Measurements from ENCODE around the gene ALAS1. TPM values are rescaled to one million over a fixed set of nuclear protein-coding genes. Genes with fewer than 3 reads are reported as not detected.
"Not testable (repeated sequence)": the region's sequence is repeated elsewhere in the genome, so short reads cannot be mapped to it uniquely, and the experiment has no call there.

The ALAS1 gene
- total RNA-seq, 6 donors from 2014 or later: 53.2 to 97.3 (median 74.0) TPM

GRCh38 chr3:52176951-52177700, 20.8 kb upstream of the ALAS1 start:
- ATAC-seq (ENCODE audit: low FRiP score in 2 of 2): peak; percentile 27 to 72
- 54 to 60% methylated on average over 14 to 15 of the region's 15 CpGs for WGBS, 2 donors
- H3K27ac ChIP-seq: peak overlapping the region in 1 of 4 donors; percentile 55

DNA sequence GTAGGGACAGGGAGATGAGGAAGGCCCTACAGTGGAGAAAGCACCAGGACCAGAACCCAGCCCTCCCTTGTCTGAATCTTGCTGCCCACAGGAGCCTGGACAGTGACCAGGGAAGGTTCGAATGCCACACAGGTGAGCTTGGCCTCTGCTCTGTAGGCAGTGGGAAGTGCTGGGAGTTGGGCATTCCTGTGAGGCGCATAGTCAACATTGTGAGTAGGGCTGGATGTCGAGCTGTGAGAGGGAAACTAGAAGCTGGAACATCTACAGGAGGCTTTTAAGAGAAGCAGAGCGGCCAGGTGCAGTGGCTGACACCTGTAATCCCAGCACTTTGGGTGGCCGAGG, 20.3 kb upstream of the ALAS1 start:
- peak overlapping the region in 1 of 4 donors; percentile 55 for H3K27ac ChIP-seq
- H3K36me3 ChIP-seq: no peaks in the 10 kb centered on the region
- TF ChIP-seq POLR2AphosphoS5 (IDR thresholded peaks at IDR 0.05) (no peak), CTCF (IDR thresholded peaks at IDR 0.05) (no peak), EP300 (IDR thresholded peaks at IDR 0.05) (no peak), POLR2A (IDR thresholded peaks at IDR 0.05) (no peak)
- ATAC-seq (ENCODE audit: low FRiP score in 2 of 2) (peak in 1 of 2 donors; percentile 19), DNase-seq (peak in 1 of 2 donors; percentile 72)
- no peak overlapping the region for H3K4me3 ChIP-seq
- WGBS, 2 donors: 70 to 75% methylated on average over 5 of the region's 5 CpGs
- no peaks in the 10 kb centered on the region for H3K9me3 ChIP-seq
- H3K27me3 ChIP-seq: no peaks in the 10 kb centered on the region
- peaks cover 4 to 19% (median 8%) of the 10 kb centered on the region in 4 donors for H3K4me1 ChIP-seq

More at GRCh38 chr3:52176951-52177700, 20.8 kb upstream of the ALAS1 start:
- no peak for TF ChIP-seq EP300 (IDR thresholded peaks at IDR 0.05)
- peak in 1 of 6 experiments; percentile 11 for TF ChIP-seq CTCF (IDR thresholded peaks at IDR 0.05)
- TF ChIP-seq POLR2A (IDR thresholded peaks at IDR 0.05): no peak
- TF ChIP-seq POLR2AphosphoS5 (IDR thresholded peaks at IDR 0.05): peak; percentile 33 to 41
- Histone ChIP-seq H3K27me3 (no peaks in the 10 kb centered on the region), H3K36me3 (no peaks in the 10 kb centered on the region), H3K4me3 (no peak overlapping the region), H3K4me1 (peaks cover 4 to 19% (median 8%) of the 10 kb centered on the region in 4 donors), H3K9me3 (no peaks in the 10 kb centered on the region)
- peak in 1 of 2 donors; percentile 82 for DNase-seq

DNA sequence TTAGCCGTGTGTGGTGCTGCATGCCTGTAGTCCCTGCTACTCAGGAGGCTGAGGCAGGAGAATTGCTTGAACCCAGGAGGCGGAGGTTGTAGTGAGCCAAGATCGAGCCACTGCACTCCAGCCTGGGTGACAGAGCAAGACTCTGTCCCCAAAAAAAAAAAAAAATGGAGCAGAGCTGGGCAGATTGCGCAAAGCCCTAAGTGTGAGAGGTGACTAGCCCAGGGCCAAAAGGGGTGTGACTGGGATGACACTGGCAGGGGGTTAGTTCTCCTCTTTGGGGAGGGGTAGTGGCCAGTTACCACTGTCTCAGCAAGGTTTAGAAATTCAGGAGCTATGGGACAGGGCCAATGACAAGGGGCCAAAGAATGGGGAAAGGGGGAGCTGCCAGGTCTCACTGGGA, 19.8 kb upstream of the ALAS1 start:
- not testable (repeated sequence) for H3K9me3 ChIP-seq; DNase-seq; H3K4me3 ChIP-seq; H3K36me3 ChIP-seq; ATAC-seq (ENCODE audit: low FRiP score in 2 of 2); H3K27me3 ChIP-seq
- 78 to 81% methylated on average over 4 of the region's 4 CpGs for WGBS, 2 donors
- H3K4me1 ChIP-seq: peaks cover 4 to 19% (median 8%) of the 10 kb centered on the region in 4 donors
- peak overlapping the region in 1 of 4 donors; percentile 55 for H3K27ac ChIP-seq

DNA sequence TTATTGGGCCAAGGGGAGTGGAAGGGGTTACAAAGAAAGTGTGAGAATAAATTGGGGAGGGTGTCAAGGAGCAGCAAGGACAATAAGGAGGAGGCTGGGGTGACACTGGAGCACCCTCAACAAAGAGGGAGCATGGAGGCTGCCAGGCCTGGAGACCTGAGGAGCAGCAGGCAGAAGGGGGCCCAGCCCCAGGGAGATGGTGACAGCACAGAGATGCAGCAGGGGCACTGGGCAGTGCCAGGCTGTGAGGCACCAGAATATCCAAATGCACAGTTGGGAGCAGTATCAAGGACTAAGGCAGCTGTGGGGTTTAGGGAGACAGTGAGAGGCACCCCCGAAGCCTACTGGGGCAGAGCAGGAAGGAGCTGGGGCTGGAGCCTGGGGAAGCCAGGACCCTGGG, 19.4 kb upstream of the ALAS1 start:
- ATAC-seq (ENCODE audit: low FRiP score in 2 of 2) (no peak), DNase-seq (no peak)
- Histone ChIP-seq H3K36me3 (no peaks in the 10 kb centered on the region), H3K9me3 (no peaks in the 10 kb centered on the region), H3K27me3 (no peaks in the 10 kb centered on the region), H3K4me3 (no peak overlapping the region), H3K27ac (no peak overlapping the region), H3K4me1 (peaks cover 4 to 19% (median 8%) of the 10 kb centered on the region in 4 donors)
- TF ChIP-seq EP300 (IDR thresholded peaks at IDR 0.05): no peak
- TF ChIP-seq CTCF (IDR thresholded peaks at IDR 0.05): no peak
- no peak for TF ChIP-seq POLR2AphosphoS5 (IDR thresholded peaks at IDR 0.05)
- TF ChIP-seq POLR2A (IDR thresholded peaks at IDR 0.05): no peak
- 94 to 100% methylated on average over 1 of the region's 1 CpG for WGBS, 2 donors

- H3K4me1 ChIP-seq: peaks cover 4 to 18% (median 8%) of the 10 kb centered on the region in 4 donors
- H3K36me3 ChIP-seq: no peaks in the 10 kb centered on the region
- H3K27me3 ChIP-seq: no peaks in the 10 kb centered on the region
- no peak for ATAC-seq (ENCODE audit: low FRiP score in 2 of 2)
- peak overlapping the region in 1 of 4 donors; percentile 19 for H3K27ac ChIP-seq
- H3K4me3 ChIP-seq: no peak overlapping the region
- no peak for DNase-seq
- no peak for TF ChIP-seq EP300 (IDR thresholded peaks at IDR 0.05)
- TF ChIP-seq CTCF (IDR thresholded peaks at IDR 0.05): no peak
- no peak for TF ChIP-seq POLR2A (IDR thresholded peaks at IDR 0.05)
- no peak for TF ChIP-seq POLR2AphosphoS5 (IDR thresholded peaks at IDR 0.05)
- no peaks in the 10 kb centered on the region for H3K9me3 ChIP-seq
- 60 to 100% methylated on average over 1 to 4 of the region's 4 CpGs for WGBS, 2 donors
Measured at GRCh38 chr3:52181543-52181942, 16.4 kb upstream of the ALAS1 start.
